ENCODE data around the gene SIGMAR1.

SIGMAR1 gene

GRCh38 chr9:34637356-34638137 is at the start of gene SIGMAR1:
TSS of gene SIGMAR1 (minus strand) at chr9:34637787. CDS start at chr9:34637697, 90 bp downstream.
- peak; percentile 95 for DNase-seq

- peak; percentile 14 for DNase-seq
Measured at GRCh38 chr9:34686732-34687131, 49.1 kb upstream of the SIGMAR1 start.

GRCh38 chr9:34686231-34686630 is 48.6 kb upstream of the SIGMAR1 start:
- peak; percentile 38 for DNase-seq

DNA sequence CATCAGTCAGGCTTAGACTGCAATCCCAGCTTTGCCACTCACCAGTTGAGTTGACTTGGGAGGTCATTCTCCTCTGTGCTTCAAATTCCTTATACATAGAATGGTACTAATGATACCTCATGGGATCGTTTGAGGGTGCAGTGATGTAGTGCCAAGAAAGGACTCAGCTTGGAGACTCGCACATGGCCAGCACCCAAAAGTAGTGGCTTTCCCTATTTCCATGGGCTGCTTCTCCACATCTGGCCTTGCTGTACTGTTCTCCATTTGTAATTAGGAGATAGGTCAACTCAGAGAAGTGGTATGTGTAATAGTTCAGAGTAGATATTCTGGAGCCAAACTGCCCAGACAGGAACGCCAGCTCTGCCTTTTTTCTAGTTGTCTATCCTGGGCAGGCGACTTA is 48.0 kb upstream of the SIGMAR1 start:
- DNase-seq: no peak

DNA sequence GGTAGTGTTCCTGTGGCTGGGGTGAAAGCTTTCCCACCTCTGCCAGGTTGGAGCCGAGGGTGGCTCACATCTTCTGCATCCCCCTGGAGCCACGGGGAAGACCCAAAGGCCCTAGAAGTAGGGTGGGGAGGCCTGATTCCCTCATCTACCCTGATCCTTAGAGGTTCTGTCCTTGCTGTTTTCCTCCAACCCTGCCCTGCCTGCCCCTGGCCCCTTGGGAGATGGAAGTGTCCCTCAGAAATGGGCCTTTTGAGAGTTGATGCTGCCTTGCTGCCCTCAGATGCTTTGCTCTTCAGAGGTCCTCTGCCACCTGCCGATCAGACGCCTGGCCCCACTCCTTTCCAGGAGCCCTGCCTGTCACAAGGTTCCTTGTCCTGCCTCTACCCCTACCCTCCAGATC is 47.2 kb upstream of the SIGMAR1 start:
- DNase-seq: no peak

- no peak for DNase-seq
Measured at GRCh38 chr9:34684145-34684544, 46.6 kb upstream of the SIGMAR1 start.

GRCh38 chr9:34675869-34676268 is 38.3 kb upstream of the SIGMAR1 start:
- DNase-seq: peak; percentile 10

DNA sequence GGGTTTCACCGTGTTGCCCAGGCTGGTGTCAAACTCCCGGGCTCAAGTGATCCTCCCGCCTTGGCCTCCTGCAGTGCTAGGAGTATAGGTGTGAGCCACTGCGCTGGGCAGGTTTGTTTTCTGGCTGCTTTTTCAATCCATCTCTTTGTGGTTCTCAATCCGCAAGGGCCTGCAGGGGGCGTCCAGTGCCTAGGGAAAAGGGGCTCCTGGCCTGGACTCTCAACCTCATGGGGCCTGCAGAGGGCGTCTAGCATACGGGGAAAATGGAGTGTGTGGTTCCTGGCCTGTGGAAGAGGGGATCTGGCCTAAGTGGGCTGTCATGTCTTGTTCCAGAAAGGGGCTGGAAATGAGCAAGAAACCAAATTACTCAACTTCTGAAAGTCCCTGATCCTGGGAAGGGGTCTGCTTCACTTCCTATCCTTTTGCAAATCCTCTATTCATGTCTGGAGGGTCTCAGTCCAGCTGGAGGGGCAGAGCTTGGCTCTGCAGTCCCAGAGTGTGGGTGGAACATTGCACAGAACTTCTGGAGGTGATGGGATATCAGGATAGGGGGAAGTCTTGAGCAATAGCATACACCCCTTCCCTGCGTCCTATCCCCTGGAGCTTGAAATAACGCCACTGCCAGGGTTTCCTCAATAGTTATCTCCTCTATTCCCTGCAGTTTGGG is 37.6 kb upstream of the SIGMAR1 start:
- peak; percentile 73 for DNase-seq

DNA sequence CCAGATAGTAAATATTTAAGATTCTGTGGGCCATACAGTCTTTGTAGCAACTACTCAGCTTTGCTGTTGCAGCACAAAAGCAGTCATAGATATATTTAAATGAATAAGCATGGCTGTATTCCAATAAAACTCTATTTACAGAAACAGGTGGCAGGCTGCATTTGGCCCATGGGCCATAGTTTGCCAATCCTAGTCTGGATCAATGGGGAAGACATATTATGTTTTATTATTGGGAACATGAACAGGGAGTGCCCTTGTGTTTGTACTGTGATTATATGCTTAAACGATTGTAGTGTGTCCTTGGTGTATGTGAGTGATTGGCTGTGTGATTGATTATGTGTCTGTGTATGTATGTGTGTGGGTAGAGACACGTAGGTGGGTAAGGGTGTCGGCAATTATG is 36.9 kb upstream of the SIGMAR1 start:
- DNase-seq: no peak

DNA sequence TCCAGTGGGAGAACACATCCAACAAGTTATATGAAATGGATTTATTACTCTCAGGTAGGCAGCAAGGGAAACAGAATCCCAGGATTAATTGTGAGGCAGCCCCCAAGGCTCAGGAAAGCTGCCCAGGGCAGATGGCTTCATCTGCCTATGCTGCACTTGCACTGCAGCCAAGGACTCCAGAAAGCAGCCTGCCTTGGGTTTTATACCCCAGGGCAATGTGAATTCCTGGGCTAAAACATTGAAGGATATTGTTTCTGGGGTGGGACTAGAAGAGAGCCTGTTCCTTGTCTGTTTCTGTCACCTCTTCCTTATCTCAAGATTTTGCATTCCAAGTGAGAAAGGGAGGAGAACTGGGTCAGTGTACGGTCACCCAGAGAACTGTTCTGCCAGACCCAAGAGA is 33.7 kb upstream of the SIGMAR1 start:
- DNase-seq: no peak

- no peak for DNase-seq
Measured at GRCh38 chr9:34669809-34670562, 32.4 kb upstream of the SIGMAR1 start.

DNA sequence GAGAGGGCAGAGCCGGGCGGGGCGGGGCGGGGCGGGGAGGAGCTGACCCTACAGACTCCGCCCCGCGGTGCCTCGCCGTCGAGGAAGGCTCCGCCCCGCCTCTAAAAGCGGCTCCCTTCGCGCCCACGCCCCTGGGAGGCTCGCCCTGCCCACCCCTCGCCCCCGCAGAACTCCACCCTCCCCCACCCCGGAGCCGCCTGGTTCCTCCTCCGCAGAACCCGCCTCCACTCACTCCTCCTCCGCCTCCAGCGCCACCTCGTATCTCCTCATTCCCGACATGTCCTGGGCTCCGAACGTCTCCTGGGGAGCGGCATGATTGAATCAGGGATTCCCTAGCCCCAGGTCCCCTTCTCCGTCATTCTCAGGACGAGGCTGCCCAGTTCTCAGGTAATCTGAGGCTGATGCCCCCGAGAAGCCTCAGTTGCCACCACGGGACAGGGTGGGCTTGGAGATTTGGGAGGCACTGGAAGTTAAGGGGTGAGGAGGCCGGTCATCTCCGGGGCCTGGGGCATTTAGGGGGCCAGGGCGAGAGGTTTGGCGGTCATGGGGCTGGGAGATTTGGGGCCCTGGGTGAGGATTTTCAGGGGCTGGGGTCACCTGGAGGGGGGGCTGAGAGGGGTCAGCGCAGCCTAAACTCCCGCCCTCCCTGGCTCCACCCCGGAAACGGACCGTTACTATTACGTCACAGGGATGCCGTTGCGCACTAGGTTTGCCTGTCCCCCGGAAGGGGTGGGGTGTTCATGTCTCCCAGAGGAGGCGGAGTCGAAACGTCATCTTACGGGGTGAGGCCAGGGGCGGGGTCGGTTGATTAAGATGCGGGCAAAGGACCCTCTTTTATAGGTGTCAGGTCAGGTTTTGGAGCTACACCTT is 28.0 kb upstream of the SIGMAR1 start:
- peak; percentile 96 for DNase-seq

- DNase-seq: no peak
Measured at GRCh38 chr9:34665067-34665380, 27.4 kb upstream of the SIGMAR1 start.

DNA sequence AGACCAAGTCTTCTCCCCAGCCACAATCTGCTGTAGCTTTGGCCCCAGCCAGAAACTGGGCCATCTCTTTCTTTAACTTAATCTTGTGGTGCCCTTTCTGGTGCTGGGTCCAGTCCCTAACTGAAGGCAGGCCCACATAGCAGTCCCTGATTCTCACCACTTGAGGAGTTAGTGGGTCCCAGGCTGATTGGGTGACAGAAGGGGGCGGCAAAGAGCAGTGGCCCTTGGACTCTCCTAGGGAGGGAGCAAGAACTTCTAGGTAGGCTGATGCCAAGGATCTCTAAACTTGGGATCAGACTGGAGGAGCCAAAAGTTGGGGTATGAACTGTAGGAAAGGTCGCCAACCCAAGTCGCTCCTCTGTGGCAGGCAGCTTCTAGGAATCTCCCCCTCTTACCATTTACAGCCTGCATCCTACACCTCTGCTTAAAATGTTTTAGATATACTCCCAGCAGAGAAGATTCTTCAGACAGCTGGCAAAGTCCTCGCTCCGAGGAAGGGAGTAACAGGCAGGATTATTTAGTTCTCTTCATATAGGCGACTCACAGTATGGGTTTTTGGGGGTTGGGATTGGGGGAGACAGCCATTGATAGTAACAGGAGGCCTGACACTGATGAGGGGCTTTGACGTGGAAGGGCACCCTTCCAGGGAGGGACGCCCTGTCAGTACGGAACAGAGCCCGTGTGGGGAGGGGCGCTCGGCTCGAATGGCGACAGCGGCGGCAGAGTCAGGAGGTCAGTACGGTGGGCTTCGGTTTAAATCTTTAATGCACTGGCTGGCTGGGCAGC is 26.9 kb upstream of the SIGMAR1 start:
- DNase-seq: peak; percentile 73

DNA sequence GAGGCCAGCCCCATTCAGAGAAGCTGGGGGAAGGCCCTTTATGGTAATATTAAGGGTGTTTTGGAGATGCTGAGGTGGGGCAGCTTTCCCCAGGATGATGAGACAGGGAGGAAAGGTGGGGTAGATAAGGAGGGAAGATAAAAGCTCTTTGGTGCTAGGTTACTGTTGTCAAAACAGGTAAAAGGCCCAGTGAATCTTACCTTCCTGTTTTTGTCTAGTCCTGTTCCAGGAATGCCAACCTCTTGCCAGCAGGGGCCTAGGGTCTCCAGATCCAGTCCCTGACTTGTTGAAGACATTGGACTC is 25.7 kb upstream of the SIGMAR1 start:
- no peak for DNase-seq

GRCh38 chr9:34662526-34663302 is 25.1 kb upstream of the SIGMAR1 start, which contains the start of gene CCL27:
TSS of gene CCL27 (minus strand) at chr9:34662657. CDS start at chr9:34662633, 24 bp downstream.
- no peak for DNase-seq

DNA sequence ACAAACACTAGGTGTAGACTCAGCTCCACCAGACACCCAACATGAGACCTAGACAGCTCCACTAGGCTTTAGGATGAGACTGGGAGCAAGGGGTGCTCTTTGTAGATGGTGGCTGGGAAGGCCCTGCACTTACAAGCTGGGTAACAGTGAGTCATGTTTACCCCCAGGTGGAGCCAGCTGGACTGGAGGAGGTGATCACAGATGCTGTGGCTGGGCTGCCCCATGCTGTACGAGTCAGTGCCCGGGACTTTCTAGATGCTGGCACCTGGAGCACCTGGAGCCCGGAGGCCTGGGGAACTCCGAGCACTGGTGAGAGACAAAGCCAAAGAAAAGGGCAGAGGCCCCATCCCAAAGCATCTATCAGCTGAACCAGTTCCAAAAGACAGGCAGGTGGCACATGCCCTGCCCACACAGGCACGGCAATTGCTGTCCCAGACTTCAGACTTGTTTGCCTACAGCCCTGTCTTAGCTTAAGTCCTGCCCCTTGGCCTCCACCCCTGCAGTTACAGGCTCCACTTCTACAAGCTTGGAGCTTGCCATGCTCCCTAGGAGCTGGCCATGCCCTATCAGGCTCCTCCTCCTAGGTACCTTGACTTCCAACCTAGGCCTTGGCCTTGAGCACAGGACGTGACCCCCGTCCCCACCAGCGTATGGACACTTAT is 22.1 kb upstream of the SIGMAR1 start:
- no peak for DNase-seq

DNA sequence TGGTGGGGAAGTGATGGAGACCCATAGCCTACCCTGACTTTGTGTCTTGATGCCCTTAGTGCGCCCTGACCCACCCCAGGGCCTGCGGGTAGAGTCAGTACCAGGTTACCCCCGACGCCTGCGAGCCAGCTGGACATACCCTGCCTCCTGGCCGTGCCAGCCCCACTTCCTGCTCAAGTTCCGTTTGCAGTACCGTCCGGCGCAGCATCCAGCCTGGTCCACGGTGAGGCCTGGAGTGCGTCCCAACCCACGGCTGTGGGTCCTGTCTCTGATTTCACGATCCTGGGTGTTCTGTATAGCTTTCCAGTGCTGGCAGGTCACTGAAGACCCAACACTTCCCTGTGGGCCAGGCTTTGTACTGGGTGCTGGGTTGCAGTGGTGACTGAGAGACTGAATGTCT is 20.9 kb upstream of the SIGMAR1 start:
- no peak for DNase-seq

DNA sequence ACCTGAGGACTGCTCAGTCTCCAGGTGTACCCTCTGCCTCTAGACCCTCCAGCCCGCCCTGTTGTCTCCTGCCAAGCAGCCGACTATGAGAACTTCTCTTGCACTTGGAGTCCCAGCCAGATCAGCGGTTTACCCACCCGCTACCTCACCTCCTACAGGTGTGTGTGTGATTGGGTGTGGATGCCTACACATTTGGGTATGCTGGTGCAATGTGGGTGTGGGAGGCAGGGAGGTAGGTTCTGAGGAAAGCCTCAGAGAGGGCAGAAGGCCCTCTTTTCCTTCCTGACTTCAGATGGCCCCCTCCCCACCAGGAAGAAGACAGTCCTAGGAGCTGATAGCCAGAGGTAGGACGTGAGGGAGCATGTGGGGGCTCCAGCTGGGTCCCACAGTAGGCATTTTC is 19.4 kb upstream of the SIGMAR1 start:
- DNase-seq: no peak

- DNase-seq: no peak
Measured at GRCh38 chr9:34655394-34655793, 17.8 kb upstream of the SIGMAR1 start.

Measured in fibroblast of skin of right biceps (primary cell).